Peyer's patch (tissue), 4 donors: ENCODE results near the gene ARFGEF2.

Source experiments
- CTCF ChIP-seq, 6 experiments: fragments of 450-650 bp in 4 of 6; fragments of 200-600 bp in 2 of 6; sonication (generic) in 1 of 6; IDR thresholded peaks; one replicate each; pipeline ENCODE4 v1.5.1; 2017 to 2019; ENCODE audit warnings: antibody characterized with exemption in 6 of 6, mild to moderate bottlenecking in 3 of 6, moderate library complexity in 1 of 6
- POLR2A ChIP-seq, 2 donors: fragments of 450-650 bp; IDR thresholded peaks; one replicate each; pipeline ENCODE4 v1.5.1; 2017; ENCODE audit warnings: antibody characterized with exemption in 2 of 2, mild to moderate bottlenecking in 2 of 2, moderate library complexity in 2 of 2

GRCh38 chr20:48909910-48910309, 11.6 kb upstream of the ARFGEF2 start:
- TF ChIP-seq POLR2A (IDR thresholded peaks at IDR 0.05) (no peak), CTCF (IDR thresholded peaks at IDR 0.05) (no peak)
